Effector memory CD8-positive, alpha-beta T cell (primary cell): Measurements from ENCODE around the gene DOK4.
"Not testable (repeated sequence)": the region's sequence is repeated elsewhere in the genome, so short reads cannot be mapped to it uniquely, and the experiment has no call there.

Source experiments
- ATAC-seq: fragments of 150-1000 bp; cut with Tn5 transposase; replicated peaks from 2 replicates; pipeline ENCODE4 v1.10.0; 2021; ENCODE audit warnings: mild to moderate bottlenecking, moderate library complexity
- DNase-seq, 3 experiments: peaks; one replicate each; pipeline ENCODE4 v3.0.0; 2021
- H3K27ac Mint-ChIP-seq, 2 donors: one replicate each; pipeline ENCODE4 v1.8.0; 2022; ENCODE audit warnings: mild to moderate bottlenecking in 2 of 2, mixed read lengths in 2 of 2, moderate library complexity in 2 of 2
- H3K27me3 Mint-ChIP-seq, 2 donors: one replicate each; pipeline ENCODE4 v1.8.0; 2022; ENCODE audit warnings: mixed read lengths in 2 of 2
- H3K36me3 Mint-ChIP-seq: one replicate; pipeline ENCODE4 v1.8.0; 2022; ENCODE audit warnings: mild to moderate bottlenecking, moderate library complexity, mixed read lengths; ENCODE audit not compliant: insufficient read depth
- H3K4me1 Mint-ChIP-seq, 2 donors: one replicate each; pipeline ENCODE4 v1.8.0; 2022; ENCODE audit warnings: low read depth in 2 of 2, mixed read lengths in 2 of 2
- H3K4me3 Mint-ChIP-seq, 2 donors: one replicate each; pipeline ENCODE4 v1.8.0; 2022; ENCODE audit warnings: mild to moderate bottlenecking in 2 of 2, mixed read lengths in 2 of 2, moderate library complexity in 2 of 2
- H3K9me3 Mint-ChIP-seq, 2 donors: one replicate each; pipeline ENCODE4 v1.8.0; 2022; ENCODE audit warnings: mixed read lengths in 2 of 2

The DOK4 gene

GRCh38 chr16:57502048-57502775 is 15.9 kb upstream of the DOK4 start:
- DNase-seq (no peak), ATAC-seq (no peak)
- H3K9me3 Mint-ChIP-seq, result no peaks in the 10 kb centered on the region
- no peaks in the 10 kb centered on the region for H3K36me3 Mint-ChIP-seq
- no peak overlapping the region for H3K27ac Mint-ChIP-seq
- no peak overlapping the region for H3K4me3 Mint-ChIP-seq
- H3K27me3 Mint-ChIP-seq, result peaks cover 13 to 22% of the 10 kb centered on the region in 2 donors
- peaks cover 3 to 8% of the 10 kb centered on the region in 2 donors for H3K4me1 Mint-ChIP-seq

- ATAC-seq (no peak), DNase-seq (no peak)
- H3K4me3 Mint-ChIP-seq, result no peak overlapping the region
- H3K36me3 Mint-ChIP-seq, result no peaks in the 10 kb centered on the region
- no peaks in the 10 kb centered on the region for H3K9me3 Mint-ChIP-seq
- H3K27me3 Mint-ChIP-seq, result peaks cover 10 to 15% of the 10 kb centered on the region in 2 donors
- peak overlapping the region in 1 of 2 donors; percentile 44 for H3K27ac Mint-ChIP-seq
- peaks cover 3 to 8% of the 10 kb centered on the region in 2 donors for H3K4me1 Mint-ChIP-seq
These were observed 15.2 kb upstream of the DOK4 start for GRCh38 chr16:57501492-57501891.

GRCh38 chr16:57500578-57501111 is 14.4 kb upstream of the DOK4 start:
- peaks cover 6 to 10% of the 10 kb centered on the region in 2 donors for H3K27me3 Mint-ChIP-seq
- no peak for ATAC-seq
- no peaks in the 10 kb centered on the region for H3K9me3 Mint-ChIP-seq
- peak overlapping the region in 1 of 2 donors; percentile 44 for H3K27ac Mint-ChIP-seq
- no peak for DNase-seq
- no peaks in the 10 kb centered on the region for H3K36me3 Mint-ChIP-seq
- H3K4me3 Mint-ChIP-seq, result no peak overlapping the region
- H3K4me1 Mint-ChIP-seq, result peaks cover 3 to 8% of the 10 kb centered on the region in 2 donors

GRCh38 chr16:57499941-57500340 is 13.6 kb upstream of the DOK4 start:
- not testable (repeated sequence) for H3K27me3 Mint-ChIP-seq, DNase-seq, H3K36me3 Mint-ChIP-seq

GRCh38 chr16:57498031-57498430 is 11.7 kb upstream of the DOK4 start:
- Mint-ChIP-seq H3K27ac (no peak overlapping the region), H3K4me3 (no peak overlapping the region), H3K36me3 (no peaks in the 10 kb centered on the region), H3K4me1 (peaks cover 3 to 8% of the 10 kb centered on the region in 2 donors), H3K9me3 (no peaks in the 10 kb centered on the region), H3K27me3 (peaks cover 12 to 16% of the 10 kb centered on the region in 2 donors)
- DNase-seq (no peak), ATAC-seq (no peak)

More at GRCh38 chr16:57499941-57500340, 13.6 kb upstream of the DOK4 start:
- H3K9me3 Mint-ChIP-seq, H3K27ac Mint-ChIP-seq, ATAC-seq, H3K4me3 Mint-ChIP-seq, H3K4me1 Mint-ChIP-seq: not testable (repeated sequence)

GRCh38 chr16:57497121-57497520 is 10.8 kb upstream of the DOK4 start:
- Mint-ChIP-seq H3K4me3 (no peak overlapping the region), H3K36me3 (no peaks in the 10 kb centered on the region), H3K27ac (no peak overlapping the region), H3K27me3 (peaks cover 12 to 16% of the 10 kb centered on the region in 2 donors), H3K4me1 (peaks cover 3 to 8% of the 10 kb centered on the region in 2 donors), H3K9me3 (no peaks in the 10 kb centered on the region)
- DNase-seq (no peak), ATAC-seq (no peak)

- Mint-ChIP-seq H3K27me3 (peaks cover 8 to 10% of the 10 kb centered on the region in 2 donors), H3K4me3 (no peak overlapping the region), H3K36me3 (no peaks in the 10 kb centered on the region), H3K9me3 (no peaks in the 10 kb centered on the region), H3K27ac (no peak overlapping the region), H3K4me1 (no peaks in the 10 kb centered on the region)
- no peak for DNase-seq
- no peak for ATAC-seq
These were observed 7.5 kb upstream of the DOK4 start for GRCh38 chr16:57493767-57494166.

GRCh38 chr16:57489229-57489628 is 2.9 kb upstream of the DOK4 start:
- DNase-seq (no peak), ATAC-seq (no peak)
- peaks cover 3% of the 10 kb centered on the region for H3K36me3 Mint-ChIP-seq
- H3K4me3 Mint-ChIP-seq, result no peak overlapping the region
- H3K27ac Mint-ChIP-seq, result no peak overlapping the region
- no peaks in the 10 kb centered on the region for H3K9me3 Mint-ChIP-seq
- H3K27me3 Mint-ChIP-seq, result peaks cover 2 to 6% of the 10 kb centered on the region in 2 donors
- H3K4me1 Mint-ChIP-seq, result peaks cover 19 to 20% of the 10 kb centered on the region in 2 donors

- peaks cover 3% of the 10 kb centered on the region for H3K36me3 Mint-ChIP-seq
- H3K4me3 Mint-ChIP-seq, result peak overlapping the region; percentile 80 to 82
- no peaks in the 10 kb centered on the region for H3K27me3 Mint-ChIP-seq
- H3K9me3 Mint-ChIP-seq, result no peaks in the 10 kb centered on the region
- peaks cover 19 to 20% of the 10 kb centered on the region in 2 donors for H3K4me1 Mint-ChIP-seq
- H3K27ac Mint-ChIP-seq, result peak overlapping the region; percentile 79 to 86
- DNase-seq, result no peak
- ATAC-seq, result no peak
These were observed 853 bp upstream of the DOK4 start for GRCh38 chr16:57486858-57487834.

- no peak for DNase-seq
- Mint-ChIP-seq H3K9me3 (no peaks in the 10 kb centered on the region), H3K36me3 (peaks cover 3% of the 10 kb centered on the region)
These were observed 990 bp downstream of the DOK4 start for GRCh38 chr16:57485091-57485915.

GRCh38 chr16:57484515-57485005 is 1.7 kb downstream of the DOK4 start:
- peak overlapping the region in 1 of 2 donors; percentile 20 for H3K27ac Mint-ChIP-seq
- H3K9me3 Mint-ChIP-seq, result no peaks in the 10 kb centered on the region
- ATAC-seq (no peak), DNase-seq (no peak)
- H3K27me3 Mint-ChIP-seq, result no peaks in the 10 kb centered on the region
- H3K4me3 Mint-ChIP-seq, result peak overlapping the region; percentile 1 to 91
- H3K36me3 Mint-ChIP-seq, result peaks cover 3% of the 10 kb centered on the region
- peaks cover 19 to 20% of the 10 kb centered on the region in 2 donors for H3K4me1 Mint-ChIP-seq

More at GRCh38 chr16:57485091-57485915, 990 bp downstream of the DOK4 start:
- peaks cover 19 to 20% of the 10 kb centered on the region in 2 donors for H3K4me1 Mint-ChIP-seq
- ATAC-seq, result no peak
- peak overlapping the region; percentile 88 to 91 for H3K27ac Mint-ChIP-seq
- peak overlapping the region; percentile 91 to 95 for H3K4me3 Mint-ChIP-seq
- no peaks in the 10 kb centered on the region for H3K27me3 Mint-ChIP-seq

GRCh38 chr16:57483725-57484514 is 2.4 kb downstream of the DOK4 start:
- peaks cover 20 to 22% of the 10 kb centered on the region in 2 donors for H3K4me1 Mint-ChIP-seq
- H3K27me3 Mint-ChIP-seq, result no peaks in the 10 kb centered on the region
- no peaks in the 10 kb centered on the region for H3K9me3 Mint-ChIP-seq
- ATAC-seq (no peak), DNase-seq (no peak)
- peaks cover 3% of the 10 kb centered on the region for H3K36me3 Mint-ChIP-seq
- H3K4me3 Mint-ChIP-seq, result no peak overlapping the region
- H3K27ac Mint-ChIP-seq, result no peak overlapping the region
